A673 (cell line): ENCODE data around the gene NAT10. TPM values are rescaled to one million over a fixed set of nuclear protein-coding genes. Genes with fewer than 3 reads are reported as not detected.
A peak's percentile ranks its signal among the peaks of the same experiment; 100 is the strongest.

Experiments
- BruUV-seq: library from RNA; stranded (reverse); fragments of 400-500 nt; replicated peaks from 2 replicates; lab custom pipeline; 2021; lab: Mats Ljungman, UMichigan
- CTCF ChIA-PET: fragments of 300-600 bp; sonication (Branson Sonifier 250); formaldehyde crosslinking; loops from one replicate; lab custom pipeline; 2022; ENCODE audit warnings: antibody characterized with exemption; lab: Charles Lee
- POLR2A ChIA-PET: fragments of 300-600 bp; sonication (Branson Sonifier 250); formaldehyde crosslinking; loops from one replicate; lab custom pipeline; 2022; ENCODE audit warnings: antibody characterized with exemption; ENCODE audit not compliant: low non-redundant PET; lab: Charles Lee
- DNase-seq: peaks from one replicate; pipeline ENCODE4 v3.0.0-alpha.2; 2015; ENCODE audit warnings: low spot score
- H3K27ac ChIP-seq: fragments of 200-600 bp; sonication (generic); 2 replicates; pipeline ENCODE4 v1.5.1; 2016; ENCODE audit warnings: mixed run types, low read depth, mild to moderate bottlenecking, mixed read lengths, antibody characterized with exemption, low read length; ENCODE audit not compliant: poor library complexity, severe bottlenecking
- H3K27me3 ChIP-seq: fragments of 200-600 bp; sonication (generic); replicated peaks from 2 replicates; pipeline ENCODE4 v1.6.1; 2017; ENCODE audit warnings: mixed run types, low read depth, mild to moderate bottlenecking, mixed read lengths, antibody characterized with exemption, low read length; ENCODE audit not compliant: insufficient read depth, poor library complexity
- H3K36me3 ChIP-seq: fragments of 200-600 bp; sonication (generic); 2 replicates; pipeline ENCODE4 v1.6.1; 2016; ENCODE audit warnings: mixed run types, mild to moderate bottlenecking, mixed read lengths, antibody characterized with exemption, low read length; ENCODE audit not compliant: insufficient read depth, poor library complexity, severe bottlenecking
- H3K4me1 ChIP-seq: fragments of 200-600 bp; sonication (generic); 2 replicates; pipeline ENCODE4 v1.6.1; 2017; ENCODE audit warnings: mixed run types, mild to moderate bottlenecking, mixed read lengths, antibody characterized with exemption, low read length; ENCODE audit not compliant: insufficient read depth, poor library complexity, severe bottlenecking
- H3K4me3 ChIP-seq: fragments of 200-600 bp; sonication (generic); 2 replicates; pipeline ENCODE4 v1.5.1; 2016; ENCODE audit warnings: low read depth, mixed run types, mild to moderate bottlenecking, mixed read lengths, low read length; ENCODE audit not compliant: poor library complexity, severe bottlenecking
- H3K9me3 ChIP-seq: fragments of 200-600 bp; sonication (generic); 2 replicates; pipeline ENCODE4 v1.6.1; 2016; ENCODE audit warnings: mixed run types, low read depth, mild to moderate bottlenecking, mixed read lengths, antibody characterized with exemption, low read length; ENCODE audit not compliant: poor library complexity, severe bottlenecking
- EZH2 ChIP-seq: fragments of 200-600 bp; sonication (generic); IDR thresholded peaks from 2 replicates; pipeline ENCODE4 v1.6.1; 2017; ENCODE audit warnings: borderline replicate concordance, low read depth, mild to moderate bottlenecking, mixed read lengths, antibody characterized with exemption, low read length; ENCODE audit not compliant: poor library complexity, severe bottlenecking
- intact Hi-C: fragments of 100-400 bp; cut with micrococcal nuclease; formaldehyde crosslinking; loops from one replicate; pipeline ENCODE4 v1.10.0; 2022; ENCODE audit not compliant: unreplicated experiment
- total RNA-seq: library from RNA; stranded (reverse); gene quantifications from 2 replicates; pipeline ENCODE4 v1.2.3, GENCODE V29; 2021
- TF ChIP-seq, protein P1 (sequence below): fragments of 300-800, 200-600 bp; sonication (generic); conservative IDR thresholded peaks from 2 replicates; pipeline ENCODE4 v1.5.1; 2017; ENCODE audit warnings: low read depth, mild to moderate bottlenecking, antibody characterized with exemption, low read length, moderate library complexity, mixed read lengths

The NAT10 gene
- total RNA-seq, 1 experiment from 2014 or later, result 192 TPM

DNA sequence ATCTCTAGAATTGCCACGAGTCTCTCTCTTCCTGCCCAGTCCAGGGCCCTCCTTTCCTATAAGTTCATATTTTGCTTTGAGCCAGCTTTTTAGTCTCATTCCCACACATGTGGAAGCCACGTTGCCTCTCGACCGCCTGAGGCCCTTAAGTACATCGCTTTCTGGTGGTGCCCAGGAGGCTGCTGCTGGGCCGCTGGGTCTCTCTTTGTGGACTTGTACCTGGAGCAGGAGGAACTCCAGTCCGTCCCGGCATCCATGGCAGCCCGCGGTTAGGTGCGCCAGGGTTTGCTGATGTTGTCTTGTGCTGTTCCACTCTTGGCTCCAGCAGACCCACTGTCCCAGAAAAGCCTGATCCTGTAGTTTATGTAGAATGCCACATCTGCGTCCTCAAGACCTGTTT, 41.0 kb downstream of the NAT10 start:
- POLR2A ChIA-PET, result no interaction called here
- H3K36me3 ChIP-seq, result peaks cover 100% of the 10 kb centered on the region
- H3K27ac ChIP-seq, result no peak overlapping the region
- DNase-seq, result no peak
- H3K9me3 ChIP-seq, result no peaks in the 10 kb centered on the region
- no peaks in the 10 kb centered on the region for H3K27me3 ChIP-seq
- H3K4me3 ChIP-seq, result no peak overlapping the region
- no peak for TF ChIP-seq EZH2
- TF ChIP-seq, protein P1, sequence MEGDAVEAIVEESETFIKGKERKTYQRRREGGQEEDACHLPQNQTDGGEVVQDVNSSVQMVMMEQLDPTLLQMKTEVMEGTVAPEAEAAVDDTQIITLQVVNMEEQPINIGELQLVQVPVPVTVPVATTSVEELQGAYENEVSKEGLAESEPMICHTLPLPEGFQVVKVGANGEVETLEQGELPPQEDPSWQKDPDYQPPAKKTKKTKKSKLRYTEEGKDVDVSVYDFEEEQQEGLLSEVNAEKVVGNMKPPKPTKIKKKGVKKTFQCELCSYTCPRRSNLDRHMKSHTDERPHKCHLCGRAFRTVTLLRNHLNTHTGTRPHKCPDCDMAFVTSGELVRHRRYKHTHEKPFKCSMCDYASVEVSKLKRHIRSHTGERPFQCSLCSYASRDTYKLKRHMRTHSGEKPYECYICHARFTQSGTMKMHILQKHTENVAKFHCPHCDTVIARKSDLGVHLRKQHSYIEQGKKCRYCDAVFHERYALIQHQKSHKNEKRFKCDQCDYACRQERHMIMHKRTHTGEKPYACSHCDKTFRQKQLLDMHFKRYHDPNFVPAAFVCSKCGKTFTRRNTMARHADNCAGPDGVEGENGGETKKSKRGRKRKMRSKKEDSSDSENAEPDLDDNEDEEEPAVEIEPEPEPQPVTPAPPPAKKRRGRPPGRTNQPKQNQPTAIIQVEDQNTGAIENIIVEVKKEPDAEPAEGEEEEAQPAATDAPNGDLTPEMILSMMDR, result no peak
- intact Hi-C loops, result loop anchor here (10.0 kb wide), 1 partner anchor 312 kb away; no protein-coding TSS in a partner anchor
- TSS peak; percentile 61 for BruUV-seq
- CTCF ChIA-PET, result no interaction called here
- peaks cover 16% of the 10 kb centered on the region for H3K4me1 ChIP-seq

DNA sequence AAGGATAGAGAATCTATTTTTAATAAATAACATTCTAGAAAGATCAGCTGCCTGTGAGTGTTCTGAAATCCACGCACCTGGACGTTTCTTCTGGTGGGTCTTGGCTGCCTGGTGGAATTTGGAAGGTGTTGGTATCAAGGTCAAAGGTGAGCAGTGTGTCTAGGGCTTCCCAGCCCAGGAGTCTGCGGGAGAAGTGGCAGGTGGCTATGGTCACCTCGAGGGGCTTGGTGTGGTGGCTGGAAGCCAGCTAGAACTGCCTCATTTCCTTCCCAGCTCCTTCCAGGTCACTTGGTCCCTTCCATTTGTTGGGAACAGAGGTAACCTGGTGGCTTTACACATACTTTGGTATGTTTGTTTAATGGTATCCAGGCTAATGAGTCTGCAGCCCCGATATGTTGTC, 41.4 kb downstream of the NAT10 start:
- H3K27ac ChIP-seq, result no peak overlapping the region
- H3K27me3 ChIP-seq, result no peaks in the 10 kb centered on the region
- BruUV-seq, result no TSS peak
- TF ChIP-seq, protein P1, result no peak
- TF ChIP-seq EZH2, result no peak
- DNase-seq, result no peak
- H3K36me3 ChIP-seq, result peaks cover 100% of the 10 kb centered on the region
- POLR2A ChIA-PET, result no interaction called here
- CTCF ChIA-PET, result no interaction called here
- peaks cover 16% of the 10 kb centered on the region for H3K4me1 ChIP-seq
- H3K9me3 ChIP-seq, result no peaks in the 10 kb centered on the region
- H3K4me3 ChIP-seq, result no peak overlapping the region
- intact Hi-C loops, result loop anchor here (10.0 kb wide), 1 partner anchor 312 kb away; no protein-coding TSS in a partner anchor

DNA sequence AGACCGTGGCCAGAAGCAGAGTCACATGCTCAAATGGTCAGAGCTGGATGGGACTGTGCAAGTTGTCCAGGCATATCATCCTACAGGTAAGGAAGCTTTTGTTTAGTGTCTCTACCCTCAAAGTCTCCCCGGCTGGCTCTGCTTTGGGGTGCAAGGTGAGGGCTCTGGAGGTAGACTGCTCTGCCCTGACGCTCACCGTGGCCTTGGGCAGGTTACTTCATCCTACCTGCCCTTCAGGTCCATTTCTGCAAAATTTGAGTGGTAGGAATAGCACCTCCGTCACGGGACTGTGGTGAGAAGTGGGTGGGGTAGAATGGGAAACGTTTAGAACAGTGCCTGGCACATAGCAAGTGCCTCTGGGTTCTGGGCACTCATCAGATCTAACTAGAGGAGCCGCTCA, 42.2 kb downstream of the NAT10 start:
- TF ChIP-seq, protein P1, result no peak
- no peak for TF ChIP-seq EZH2
- intact Hi-C loops, result loop anchor here (10.0 kb wide), 1 partner anchor 313 kb away; no protein-coding TSS in a partner anchor
- Histone ChIP-seq H3K4me3 (no peak overlapping the region), H3K9me3 (no peaks in the 10 kb centered on the region), H3K27ac (no peak overlapping the region), H3K36me3 (peaks cover 100% of the 10 kb centered on the region), H3K27me3 (no peaks in the 10 kb centered on the region), H3K4me1 (peaks cover 16% of the 10 kb centered on the region)
- no peak for DNase-seq
- ChIA-PET CTCF (no interaction called here), POLR2A (interaction anchor here (0.6 kb wide), 1 partner anchor 111 kb away, joined by 3 read pairs; no protein-coding TSS in a partner anchor)
- BruUV-seq, result no TSS peak
